H1 (cell line): Measurements from ENCODE around the gene MMS22L. TPM values are rescaled to one million over a fixed set of nuclear protein-coding genes. Genes with fewer than 3 reads are reported as not detected.

Experiments
- CTCF ChIA-PET: fragments of 300-600 bp; sonication (Branson Sonifier 250); formaldehyde crosslinking; loops from one replicate; lab custom pipeline; 2021; ENCODE audit not compliant: partially characterized antibody; lab: Charles Lee
- POLR2A ChIA-PET: fragments of 300-600 bp; sonication (Branson Sonifier 250); formaldehyde crosslinking; loops from one replicate; lab custom pipeline; 2021; ENCODE audit warnings: inconsistent platforms; ENCODE audit not compliant: partially characterized antibody; lab: Charles Lee
- DNase-seq, 2 experiments: peaks; one replicate each; pipeline versions ENCODE4 v3.0.0 to v3.0.0-alpha.2; 2010 to 2022; ENCODE audit warnings: low spot score in 2 of 2, low read depth in 1 of 2, mixed read lengths in 1 of 2
- FAIRE-seq: peaks from 2 replicates; lab custom pipeline; 2011; peaks lifted over from hg19 to GRCh38; lab: Jason Lieb, UNC
- H2AFZ ChIP-seq: 2 replicates; pipeline ENCODE4 v1.8.1; 2012; ENCODE audit warnings: low read length, inconsistent platforms
- H2AK5ac ChIP-seq: 2 replicates; pipeline ENCODE4 v1.6.1; 2013; ENCODE audit warnings: low read depth, low read length
- H2BK120ac ChIP-seq: replicated peaks from 2 replicates; pipeline ENCODE3; 2013; ENCODE audit warnings: low read depth, low read length, inconsistent platforms
- H2BK12ac ChIP-seq: 2 replicates; pipeline ENCODE4 v1.6.1; 2013; ENCODE audit warnings: low read depth, low read length
- H2BK15ac ChIP-seq: 2 replicates; pipeline ENCODE4 v1.6.1; 2013; ENCODE audit warnings: low read length
- H2BK20ac ChIP-seq: 2 replicates; pipeline ENCODE4 v1.6.1; 2013; ENCODE audit warnings: low read length
- H2BK5ac ChIP-seq: 2 replicates; pipeline ENCODE4 v1.6.1; 2013; ENCODE audit warnings: low read depth, low read length
- H3K14ac ChIP-seq: 2 replicates; pipeline ENCODE4 v1.6.1; 2013; ENCODE audit warnings: inconsistent platforms; ENCODE audit not compliant: insufficient read length
- H3K18ac ChIP-seq: 2 replicates; pipeline ENCODE4 v1.6.1; 2013; ENCODE audit warnings: low read length; ENCODE audit errors: extremely low read depth
- H3K23ac ChIP-seq: 2 replicates; pipeline ENCODE4 v1.6.1; 2013; ENCODE audit warnings: inconsistent platforms; ENCODE audit not compliant: insufficient read length
- H3K23me2 ChIP-seq: 2 replicates; pipeline ENCODE4 v1.6.1; 2013; ENCODE audit warnings: low read depth, low read length
- H3K27ac ChIP-seq: 2 replicates; pipeline ENCODE4 v1.6.1; 2011; ENCODE audit warnings: low read depth, low read length, inconsistent platforms
- H3K27me3 ChIP-seq, 4 experiments: replicated peaks in 1 of 4; 1 replicate in 1 of 4; 2 replicates in 3 of 4; pipeline versions ENCODE4 v1.6.1 to v1.8.1; 2011 to 2013; ENCODE audit warnings: low read length in 3 of 4, mild to moderate bottlenecking in 3 of 4, inconsistent platforms in 2 of 4, mixed read lengths in 2 of 4, moderate library complexity in 1 of 4; ENCODE audit not compliant: control insufficient read depth in 3 of 4, insufficient read depth in 3 of 4; ENCODE audit errors: extremely low read depth in 1 of 4
- H3K36me3 ChIP-seq, 4 experiments: 2 replicates each; pipeline versions ENCODE4 v1.6.1 to v1.8.1; 2011 to 2013; ENCODE audit warnings: mild to moderate bottlenecking in 4 of 4, low read length in 3 of 4, moderate library complexity in 2 of 4, control low read depth in 1 of 4, inconsistent platforms in 1 of 4; ENCODE audit not compliant: insufficient read depth in 4 of 4, control insufficient read depth in 2 of 4
- H3K4ac ChIP-seq: replicated peaks from 2 replicates; pipeline ENCODE3; 2013; ENCODE audit warnings: low read length, low read depth, mixed read lengths, inconsistent platforms; ENCODE audit not compliant: insufficient read length
- H3K4me1 ChIP-seq, 4 experiments: replicated peaks in 1 of 4; 1 replicate in 1 of 4; 2 replicates in 3 of 4; pipeline versions ENCODE4 v1.6.1 to v1.8.1; 2011 to 2013; ENCODE audit warnings: low read length in 3 of 4, inconsistent platforms in 2 of 4, mixed read lengths in 1 of 4; ENCODE audit not compliant: insufficient read depth in 4 of 4, control insufficient read depth in 3 of 4
- H3K4me2 ChIP-seq, 2 experiments: 2 replicates each; pipeline versions ENCODE4 v1.6.1 to v1.8.1; 2011 to 2013; ENCODE audit warnings: low read depth in 2 of 2, low read length in 2 of 2, control low read depth in 1 of 2, inconsistent platforms in 1 of 2, mild to moderate bottlenecking in 1 of 2; ENCODE audit not compliant: insufficient read depth in 1 of 2
- H3K4me3 ChIP-seq, 4 experiments: fragments of 200-600, 300-600 bp in 1 of 4; sonication (generic), shearing (Covaris generic), sonication (Bioruptor Twin) in 1 of 4; 2 replicates each; pipeline versions ENCODE4 v1.5.1 to v1.8.1; 2011 to 2016; ENCODE audit warnings: low read length in 4 of 4, low read depth in 3 of 4, control low read depth in 2 of 4, inconsistent platforms in 2 of 4, mild to moderate bottlenecking in 2 of 4, mixed read lengths in 1 of 4, moderate library complexity in 1 of 4; ENCODE audit not compliant: insufficient read depth in 2 of 4; ENCODE audit errors: extremely low read depth in 1 of 4
- H3K56ac ChIP-seq: replicated peaks from 2 replicates; pipeline ENCODE3; 2013; ENCODE audit warnings: low read depth, mild to moderate bottlenecking, mixed read lengths, low read length, inconsistent platforms; ENCODE audit not compliant: insufficient read length
- H3K79me1 ChIP-seq: 2 replicates; pipeline ENCODE4 v1.6.1; 2013; ENCODE audit warnings: low read depth, low read length, control low read depth
- H3K79me2 ChIP-seq, 2 experiments: 2 replicates each; pipeline versions ENCODE4 v1.6.1 to v1.8.1; 2012 to 2013; ENCODE audit warnings: low read length in 2 of 2, mild to moderate bottlenecking in 2 of 2, inconsistent platforms in 1 of 2; ENCODE audit not compliant: insufficient read depth in 2 of 2, control insufficient read depth in 1 of 2
- H3K9ac ChIP-seq, 4 experiments: replicated peaks in 1 of 4; 1 replicate in 1 of 4; 2 replicates in 3 of 4; pipeline versions ENCODE4 v1.6.1 to v1.8.1; 2011 to 2013; ENCODE audit warnings: low read depth in 3 of 4, low read length in 3 of 4, control low read depth in 2 of 4, mild to moderate bottlenecking in 2 of 4, moderate library complexity in 2 of 4, inconsistent platforms in 1 of 4; ENCODE audit errors: extremely low read depth in 1 of 4
- H3K9me3 ChIP-seq, 2 experiments: 2 replicates each; pipeline versions ENCODE4 v1.6.1 to v1.8.1; 2012 to 2013; ENCODE audit warnings: mild to moderate bottlenecking in 2 of 2, moderate library complexity in 2 of 2, control low read depth in 1 of 2, inconsistent platforms in 1 of 2, low read depth in 1 of 2, low read length in 1 of 2, mixed read lengths in 1 of 2; ENCODE audit not compliant: insufficient read depth in 2 of 2
- H4K20me1 ChIP-seq, 2 experiments: replicated peaks in 1 of 2; 2 replicates each; pipeline versions ENCODE3 to v1.8.1; 2011 to 2013; ENCODE audit warnings: inconsistent platforms in 2 of 2, low read length in 2 of 2, mild to moderate bottlenecking in 1 of 2; ENCODE audit not compliant: insufficient read depth in 2 of 2, control insufficient read depth in 1 of 2
- H4K5ac ChIP-seq: 2 replicates; pipeline ENCODE4 v1.6.1; 2013; ENCODE audit warnings: low read length, low read depth, mixed read lengths, inconsistent platforms; ENCODE audit not compliant: insufficient read length
- H4K8ac ChIP-seq: 2 replicates; pipeline ENCODE4 v1.8.0; 2013; ENCODE audit warnings: mild to moderate bottlenecking, moderate library complexity, low read length, inconsistent platforms; ENCODE audit not compliant: insufficient read depth; ENCODE audit errors: extremely low read depth
- H4K91ac ChIP-seq: replicated peaks from 2 replicates; pipeline ENCODE3; 2013; ENCODE audit warnings: low read length, mixed read lengths, inconsistent platforms; ENCODE audit not compliant: insufficient read length
- ATF3 ChIP-seq: IDR thresholded peaks from 2 replicates; pipeline ENCODE4 v1.6.1; 2011; ENCODE audit warnings: low read depth, mild to moderate bottlenecking, low read length; ENCODE audit not compliant: insufficient read depth
- CEBPB ChIP-seq: IDR thresholded peaks from 2 replicates; pipeline ENCODE4 v1.6.1; 2012; ENCODE audit warnings: low read depth, low read length
- WGBS, 2 experiments: shearing (Covaris generic) in 1 of 2; methylation state at CpG; one replicate each; pipeline versions ENCODE4 v1.1.6 to v1.1.7; 2013 to 2015; ENCODE audit warnings: low lambda C conversion rate in 2 of 2, mixed read lengths in 2 of 2, inconsistent platforms in 1 of 2, low coverage in 1 of 2, missing lambda C conversion rate in 1 of 2; ENCODE audit not compliant: insufficient replicate concordance in 2 of 2, insufficient coverage in 1 of 2, insufficient read length in 1 of 2; ENCODE audit errors: extremely low coverage in 1 of 2, missing lambda C conversion rate in 1 of 2; 5-methylcytosine and 5-hydroxymethylcytosine counted together
- polyA plus RNA-seq, 7 experiments: library from polyadenylated mRNA; depleted of rRNA in 3 of 7; stranded (reverse) in 5 of 7; unstranded in 2 of 7; fragments of >200 nt in 5 of 7; fragments of 200-250 nt in 2 of 7; gene quantifications; 1 replicate in 5 of 7; 2 replicates in 1 of 7; 4 replicates in 1 of 7; pipeline versions ENCODE4 v1.2.1 to v1.2.3, GENCODE V29; 2011 to 2013; ENCODE audit warnings: missing spikeins in 2 of 7, mixed read lengths in 2 of 7
- total RNA-seq: library from RNA; stranded (reverse); fragmentation: NEBNext Ultra II Directional; extraction: Animal tissue kit (Norgen Biotek cat#: 25700); gene quantifications from 2 replicates; pipeline ENCODE4 v1.2.1, GENCODE V29; 2021

The MMS22L gene
- total and polyA plus RNA-seq, 2 of the 8 experiments (the other 6 are each of a cell fraction or from before 2014, with no cell fraction given) = 11.1 to 32.6 TPM

GRCh38 chr6:97269821-97270220, 13.2 kb downstream of the MMS22L start:
- H2BK12ac ChIP-seq = no peak overlapping the region
- H4K91ac ChIP-seq = no peak overlapping the region
- CTCF ChIA-PET = interaction anchor here (1.2 kb wide), 1 partner anchor 12 kb away, joined by 3 read pairs; no protein-coding TSS in a partner anchor
- H3K14ac ChIP-seq = no peak overlapping the region
- H3K36me3 ChIP-seq = peaks cover 13 to 79% (median 37%) of the 10 kb centered on the region in 4 experiments
- H3K4me2 ChIP-seq = no peak overlapping the region
- 100% methylated on average over 1 of the region's 1 CpG; no CpG with 5 or more reads in 1 of the 2 experiments for WGBS, 2 experiments
- no peak overlapping the region for H2AFZ ChIP-seq
- H3K23ac ChIP-seq = no peak overlapping the region
- H3K18ac ChIP-seq = no peak overlapping the region
- H4K8ac ChIP-seq = no peak overlapping the region
- no peak overlapping the region for H2AK5ac ChIP-seq
- H3K9ac ChIP-seq = no peak overlapping the region
- H3K9me3 ChIP-seq = 0 out of 4 replicates have a peak, but pooled peaks cover 0 to 2% of the 10 kb centered on the region in 2 experiments
- no peak overlapping the region for H3K4ac ChIP-seq
- no peak overlapping the region for H2BK15ac ChIP-seq
- no peaks in the 10 kb centered on the region for H3K23me2 ChIP-seq
- POLR2A ChIA-PET = interaction anchor here (0.7 to 1.5 kb wide), 2 partner anchors 8 to 13 kb away, joined by 4 to 5 read pairs; no protein-coding TSS in a partner anchor
- no peak overlapping the region for H2BK120ac ChIP-seq
- no peaks in the 10 kb centered on the region for H3K4me1 ChIP-seq
- no peak overlapping the region for H3K56ac ChIP-seq
- H4K20me1 ChIP-seq = no peaks in the 10 kb centered on the region
- no peak for FAIRE-seq
- no peaks in the 10 kb centered on the region for H3K27me3 ChIP-seq
- no peak overlapping the region for H3K4me3 ChIP-seq
- no peaks in the 10 kb centered on the region; the same call in 1 of the 2 replicates for H3K79me1 ChIP-seq
- DNase-seq = no peak
- H3K79me2 ChIP-seq = peaks cover 0 to 11% of the 10 kb centered on the region in 2 experiments; a peak in 2 of 4 replicates
- no peak overlapping the region for H2BK5ac ChIP-seq
- no peak overlapping the region for H4K5ac ChIP-seq
- no peak overlapping the region for H2BK20ac ChIP-seq
- no peak overlapping the region for H3K27ac ChIP-seq
- TF ChIP-seq CEBPB = no peak
- TF ChIP-seq ATF3 = no peak
